GM18858 (cell line): ENCODE measurements around the gene WDR17.

Experiments
- ATAC-seq: cut with Tn5 transposase; IDR thresholded peaks from one replicate; pipeline ENCODE4 v1.9.1; 2021; ENCODE audit not compliant: unreplicated experiment

Gene WDR17

GRCh38 chr4:176090115-176090514 is 24.5 kb downstream of the WDR17 start:
- ATAC-seq = peak; percentile 78

GRCh38 chr4:176099314-176099713 is 33.7 kb downstream of the WDR17 start:
- ATAC-seq = no peak

DNA sequence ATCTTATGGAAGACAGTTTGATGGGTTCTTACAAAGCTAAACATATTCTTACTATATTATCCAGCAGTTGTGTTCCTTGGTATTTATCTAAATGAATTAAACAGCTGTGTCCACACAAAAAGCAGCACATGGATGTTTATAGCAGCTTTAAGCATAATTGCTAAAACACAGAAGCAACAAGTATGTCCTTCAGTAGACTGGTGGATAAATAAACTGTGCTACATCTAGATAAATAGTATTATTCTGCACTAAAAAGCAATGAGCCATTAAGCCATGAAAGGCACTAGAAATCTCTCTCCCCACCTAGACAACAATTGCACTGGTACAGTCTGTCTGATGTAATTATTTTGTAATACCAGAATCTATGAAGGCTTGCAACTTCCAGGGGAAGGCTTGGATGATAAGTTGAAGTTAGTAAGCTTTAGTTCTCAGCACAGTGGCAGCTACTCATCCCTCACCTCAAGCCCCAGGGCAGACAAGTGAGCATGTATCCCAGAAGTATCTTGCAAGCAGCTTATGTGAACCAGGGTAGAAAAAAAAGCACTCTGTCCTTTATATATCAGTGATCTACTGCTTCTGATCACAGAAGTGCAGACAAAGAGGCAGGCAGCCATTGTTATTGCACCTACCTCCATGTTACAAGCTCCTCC is 36.9 kb downstream of the WDR17 start:
- ATAC-seq = no peak

GRCh38 chr4:176107695-176108094 is 42.1 kb downstream of the WDR17 start:
- no peak for ATAC-seq

DNA sequence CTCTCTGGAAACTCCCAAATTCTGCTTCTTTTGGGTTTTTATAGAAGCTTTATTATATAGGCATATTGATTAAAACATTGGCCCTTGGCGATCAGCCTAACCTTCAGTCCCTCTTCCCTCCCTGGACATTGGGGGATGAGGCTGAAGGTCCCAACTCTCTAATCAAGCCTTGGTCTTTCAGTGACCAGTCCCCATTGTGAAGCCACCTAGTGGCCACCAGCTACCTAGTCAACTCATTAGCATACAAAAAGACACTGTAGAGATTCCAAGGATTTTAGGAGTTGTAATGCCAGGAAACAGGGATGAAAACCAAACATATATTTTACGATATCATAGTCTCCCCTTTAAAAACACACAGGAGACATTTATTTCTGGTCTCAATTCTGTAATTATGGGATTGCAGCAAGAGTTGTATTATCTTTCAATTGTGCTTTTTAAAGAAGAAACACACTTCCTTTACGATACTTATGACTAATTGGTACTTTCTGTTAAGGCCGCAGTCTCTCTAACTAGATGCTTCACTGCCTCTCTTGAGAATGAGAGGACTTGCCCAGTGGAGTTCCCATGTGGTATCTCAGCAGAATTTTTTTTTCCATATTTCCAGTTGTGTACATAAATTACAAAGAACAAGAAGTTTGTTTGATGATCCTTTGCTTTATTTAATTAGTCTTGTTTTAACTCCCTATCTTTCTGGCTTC is 58.2 kb downstream of the WDR17 start:
- ATAC-seq = peak; percentile 100

- ATAC-seq = no peak
These were observed 59.4 kb downstream of the WDR17 start for GRCh38 chr4:176125063-176125462.

GRCh38 chr4:176134670-176135069 is 69.0 kb downstream of the WDR17 start:
- no peak for ATAC-seq

GRCh38 chr4:176137631-176138030 is 72.0 kb downstream of the WDR17 start:
- no peak for ATAC-seq

- ATAC-seq = no peak
These were observed 73.9 kb downstream of the WDR17 start for GRCh38 chr4:176139518-176139917.

- no peak for ATAC-seq
These were observed 76.6 kb downstream of the WDR17 start for GRCh38 chr4:176142253-176142652.

GRCh38 chr4:176149680-176150355 is 84.2 kb downstream of the WDR17 start:
- no peak for ATAC-seq

- ATAC-seq = no peak
These were observed 84.7 kb downstream of the WDR17 start for GRCh38 chr4:176150356-176150682.

DNA sequence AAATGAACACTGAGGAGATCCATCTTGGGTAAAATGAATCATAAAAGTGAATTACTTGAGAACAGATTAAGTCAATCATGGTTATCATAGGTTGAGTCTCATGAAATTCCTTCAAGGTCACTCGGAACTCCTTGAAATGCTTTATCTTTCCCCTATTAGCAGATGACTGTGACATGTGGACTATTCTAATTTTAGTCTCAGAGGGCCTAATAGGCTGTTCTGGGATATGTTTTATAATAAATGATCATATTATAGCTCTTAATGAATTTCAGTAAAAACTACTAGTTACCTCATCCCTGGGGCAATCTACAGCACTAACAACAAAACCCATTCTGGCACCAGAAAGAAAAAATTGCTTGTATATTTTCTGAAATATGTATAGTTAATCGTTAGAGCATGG is 85.1 kb downstream of the WDR17 start:
- no peak for ATAC-seq

DNA sequence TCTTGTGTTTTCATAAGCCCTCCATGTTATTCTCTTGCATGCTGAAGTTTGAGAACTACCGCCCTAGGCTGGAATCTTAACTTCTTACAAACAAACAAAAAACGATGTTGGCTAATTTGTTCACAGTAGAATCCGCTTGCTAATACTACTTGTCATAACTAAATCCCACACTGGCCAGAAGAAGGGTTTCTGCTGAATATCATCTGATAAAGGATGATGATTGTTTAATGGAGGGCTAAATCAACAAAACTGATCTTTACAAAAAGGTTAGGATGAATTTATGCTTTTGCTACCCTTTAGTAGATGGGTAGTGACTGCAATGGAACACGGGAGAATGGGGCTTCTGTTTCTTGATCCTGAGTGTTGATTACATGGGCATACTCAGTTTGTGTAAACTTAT is 87.5 kb downstream of the WDR17 start:
- no peak for ATAC-seq

DNA sequence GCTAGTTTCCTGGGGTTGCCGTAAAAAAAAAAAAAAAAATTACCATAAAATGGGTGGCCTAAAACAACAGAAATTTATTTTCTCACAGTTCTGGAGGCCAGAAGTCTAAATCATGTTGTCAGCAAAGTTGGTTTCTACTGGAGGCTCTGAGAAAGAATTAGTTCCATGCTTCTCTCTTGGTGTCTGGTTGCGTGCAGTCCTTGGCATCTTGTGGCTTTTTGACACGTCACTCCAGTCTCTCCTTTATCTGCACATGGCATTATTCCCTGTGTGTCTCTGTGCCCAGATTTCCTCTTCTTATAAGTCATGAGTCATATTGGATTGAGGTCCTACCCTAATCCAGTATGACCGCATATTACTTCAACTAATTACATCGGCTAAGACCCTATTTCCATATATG is 91.0 kb downstream of the WDR17 start:
- no peak for ATAC-seq

DNA sequence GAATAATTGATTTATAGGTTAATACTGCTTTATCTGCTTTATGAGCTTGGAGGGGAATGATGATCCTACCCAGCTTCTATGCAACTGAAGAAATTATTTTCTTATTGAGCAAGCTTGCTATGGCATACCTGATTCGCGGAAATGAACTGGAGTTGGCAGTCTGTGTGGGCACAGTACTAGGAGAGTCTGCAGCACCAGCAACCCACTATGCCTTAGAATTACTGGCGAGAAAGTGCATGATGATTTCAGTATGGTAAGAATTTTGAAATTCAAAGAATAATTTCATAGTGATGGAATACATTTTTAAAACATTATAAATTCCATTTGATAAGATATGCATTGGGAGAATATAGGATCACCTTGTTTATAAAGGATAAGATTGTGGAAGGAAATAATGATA is 97.4 kb downstream of the WDR17 start:
- no peak for ATAC-seq

GRCh38 chr4:176185051-176185450 is 119.4 kb downstream of the WDR17 start:
- no peak for ATAC-seq

DNA sequence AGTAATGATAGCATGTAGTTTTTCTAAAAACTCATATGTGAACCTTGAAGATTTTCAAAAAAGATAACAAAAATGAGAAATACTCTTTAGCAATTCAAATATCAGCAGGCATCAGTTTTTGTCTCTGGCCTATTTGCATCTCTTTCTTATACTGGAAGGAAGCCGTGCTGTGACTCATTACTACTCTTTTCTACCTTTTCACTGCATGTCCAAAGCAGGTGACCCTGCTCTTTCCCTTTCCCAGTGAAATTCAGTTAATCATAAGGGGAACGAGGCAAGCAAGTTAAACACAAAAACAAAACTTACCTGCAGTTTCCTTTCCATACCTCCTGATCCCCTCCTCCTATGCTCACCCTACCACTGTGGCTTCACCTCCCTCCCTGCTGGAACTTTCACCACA is 120.4 kb downstream of the WDR17 start:
- no peak for ATAC-seq

- ATAC-seq = no peak
These were observed 121.2 kb downstream of the WDR17 start for GRCh38 chr4:176186671-176187395.

GRCh38 chr4:176187624-176188023 is 122.0 kb downstream of the WDR17 start:
- ATAC-seq = no peak

DNA sequence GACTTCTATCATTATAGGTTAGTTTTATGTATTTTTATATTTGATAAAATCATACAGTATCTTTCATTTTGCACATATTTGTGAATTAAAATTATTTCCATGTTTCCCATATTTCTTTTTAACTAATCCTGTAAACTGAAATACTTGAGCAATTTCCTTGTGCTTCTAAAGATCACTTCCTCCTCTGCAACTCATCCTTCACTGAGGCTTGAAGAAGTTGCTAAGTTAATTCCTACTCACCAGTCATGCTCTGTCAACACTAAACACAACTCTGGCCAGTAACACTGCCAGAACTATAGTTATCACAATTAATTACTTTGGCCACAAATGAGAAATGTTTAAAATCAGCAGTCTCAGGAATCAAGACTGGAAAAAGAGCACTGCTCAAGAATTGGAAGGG is 123.0 kb downstream of the WDR17 start:
- no peak for ATAC-seq
